ENCODE data around the gene DNAH6.
"Not testable (repeated sequence)": the region's sequence is repeated elsewhere in the genome, so short reads cannot be mapped to it uniquely, and the experiment has no call there.

Gene DNAH6

GRCh38 chr2:84516234-84516986 lies at the start of gene DNAH6:
Gene DNAH6 (plus strand): TSS chr2:84516498. CDS start chr2:84517827, 1,329 bp downstream.
- DNase-seq (ENCODE audit: low read depth): peak; percentile 16
- no peak within 1 kb of the TSS; the same call in 1 of the 2 replicates for H3K4me3 ChIP-seq (ENCODE audit: low read depth, low read length)
- TF ChIP-seq, protein P1, sequence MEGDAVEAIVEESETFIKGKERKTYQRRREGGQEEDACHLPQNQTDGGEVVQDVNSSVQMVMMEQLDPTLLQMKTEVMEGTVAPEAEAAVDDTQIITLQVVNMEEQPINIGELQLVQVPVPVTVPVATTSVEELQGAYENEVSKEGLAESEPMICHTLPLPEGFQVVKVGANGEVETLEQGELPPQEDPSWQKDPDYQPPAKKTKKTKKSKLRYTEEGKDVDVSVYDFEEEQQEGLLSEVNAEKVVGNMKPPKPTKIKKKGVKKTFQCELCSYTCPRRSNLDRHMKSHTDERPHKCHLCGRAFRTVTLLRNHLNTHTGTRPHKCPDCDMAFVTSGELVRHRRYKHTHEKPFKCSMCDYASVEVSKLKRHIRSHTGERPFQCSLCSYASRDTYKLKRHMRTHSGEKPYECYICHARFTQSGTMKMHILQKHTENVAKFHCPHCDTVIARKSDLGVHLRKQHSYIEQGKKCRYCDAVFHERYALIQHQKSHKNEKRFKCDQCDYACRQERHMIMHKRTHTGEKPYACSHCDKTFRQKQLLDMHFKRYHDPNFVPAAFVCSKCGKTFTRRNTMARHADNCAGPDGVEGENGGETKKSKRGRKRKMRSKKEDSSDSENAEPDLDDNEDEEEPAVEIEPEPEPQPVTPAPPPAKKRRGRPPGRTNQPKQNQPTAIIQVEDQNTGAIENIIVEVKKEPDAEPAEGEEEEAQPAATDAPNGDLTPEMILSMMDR (IDR thresholded peaks at IDR 0.05; ENCODE audit: low read depth, low read length, missing control alignments): no peak

DNA sequence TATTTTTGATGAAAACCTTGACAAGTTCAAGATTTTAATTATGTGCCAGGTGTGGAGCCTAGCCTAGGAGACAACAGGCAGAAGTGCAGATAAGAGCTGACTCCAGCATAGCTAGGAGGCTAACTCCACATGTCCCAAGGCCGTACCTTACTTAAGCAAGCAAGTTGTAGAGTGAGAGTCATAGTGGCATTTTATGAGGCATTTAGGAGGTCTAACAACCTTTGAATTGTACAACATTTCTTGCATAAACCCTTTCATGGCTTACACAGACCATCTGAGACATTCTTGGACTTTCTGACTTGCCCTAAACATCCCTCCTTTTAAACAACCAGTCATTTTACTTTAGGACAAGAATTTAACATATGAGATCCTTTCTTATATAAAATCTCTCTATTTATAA lies 48.9 kb upstream of the DNAH6 start:
- DNase-seq (ENCODE audit: low read depth): no peak
- TF ChIP-seq, protein P1 (IDR thresholded peaks at IDR 0.05; ENCODE audit: low read depth, low read length, missing control alignments): no peak
- H3K4me3 ChIP-seq (ENCODE audit: low read depth, low read length): no peak overlapping the region

GRCh38 chr2:84472423-84472822 lies 43.9 kb upstream of the DNAH6 start:
- not testable (repeated sequence) for DNase-seq (ENCODE audit: low read depth); H3K4me3 ChIP-seq (ENCODE audit: low read depth, low read length)

DNA sequence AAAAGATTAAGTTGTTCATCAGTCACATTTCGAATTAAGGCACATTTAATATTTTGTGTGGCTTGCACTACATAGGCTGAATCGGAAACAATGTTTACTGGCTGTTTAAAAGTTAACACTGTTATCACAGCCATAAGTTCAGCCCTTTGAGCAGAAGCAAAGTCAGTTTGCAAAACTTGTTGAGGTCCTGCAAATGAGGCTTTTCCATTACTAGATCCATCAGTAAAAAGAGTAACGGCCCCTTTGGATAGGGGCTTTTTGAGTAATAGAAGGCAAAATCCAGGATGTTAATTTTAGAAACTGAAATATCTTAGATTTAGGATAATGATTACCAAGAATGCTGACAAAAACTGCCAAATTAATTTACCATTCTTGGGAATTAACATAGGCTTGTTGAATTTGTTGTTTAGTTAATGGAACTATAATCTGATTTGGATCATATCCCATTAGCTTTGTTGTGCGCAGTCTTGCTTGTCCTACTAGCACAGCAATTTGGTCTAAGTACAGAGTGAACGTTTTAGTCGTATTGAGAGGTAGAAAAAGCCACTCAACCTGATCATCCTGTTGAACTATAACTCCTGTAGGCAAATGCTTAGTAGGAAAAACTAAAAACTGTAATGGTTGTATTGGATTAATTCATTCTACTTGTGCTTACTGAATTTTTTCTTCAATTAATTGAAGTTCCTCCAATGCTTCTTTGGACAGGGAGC lies 43.3 kb upstream of the DNAH6 start:
- H3K4me3 ChIP-seq (ENCODE audit: low read depth, low read length): no peak overlapping the region
- TF ChIP-seq, protein P1 (IDR thresholded peaks at IDR 0.05; ENCODE audit: low read depth, low read length, missing control alignments): no peak
- DNase-seq (ENCODE audit: low read depth): no peak

GRCh38 chr2:84474176-84474575 lies 42.1 kb upstream of the DNAH6 start:
- no peak for DNase-seq (ENCODE audit: low read depth)
- H3K4me3 ChIP-seq (ENCODE audit: low read depth, low read length): no peak overlapping the region
- TF ChIP-seq, protein P1 (IDR thresholded peaks at IDR 0.05; ENCODE audit: low read depth, low read length, missing control alignments): no peak

DNA sequence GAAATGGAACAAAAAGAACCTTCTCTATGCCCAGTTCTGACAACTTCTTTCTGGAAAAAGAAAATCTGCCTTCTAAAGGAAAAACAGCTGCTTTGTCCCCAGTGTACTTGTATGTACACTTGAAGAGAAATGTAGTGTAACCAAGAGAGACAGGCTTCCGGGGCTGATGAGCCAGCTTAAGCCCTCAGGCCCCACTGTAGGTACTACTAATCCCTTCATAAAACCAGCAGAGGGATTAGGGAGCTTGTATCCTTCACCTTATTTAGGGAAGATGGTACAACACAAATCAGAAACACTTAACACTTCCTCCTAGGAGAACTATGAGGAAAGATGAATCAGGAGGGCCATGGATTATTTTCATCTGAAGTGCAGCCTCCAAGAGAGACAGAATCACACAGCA lies 38.4 kb upstream of the DNAH6 start:
- no peak overlapping the region for H3K4me3 ChIP-seq (ENCODE audit: low read depth, low read length)
- DNase-seq (ENCODE audit: low read depth): no peak
- TF ChIP-seq, protein P1 (IDR thresholded peaks at IDR 0.05; ENCODE audit: low read depth, low read length, missing control alignments): no peak

- no peak overlapping the region for H3K4me3 ChIP-seq (ENCODE audit: low read depth, low read length)
- TF ChIP-seq, protein P1 (IDR thresholded peaks at IDR 0.05; ENCODE audit: low read depth, low read length, missing control alignments): no peak
- DNase-seq (ENCODE audit: low read depth): no peak
Observed at GRCh38 chr2:84478867-84479266, 37.4 kb upstream of the DNAH6 start.
